ENCODE measurements around the gene MLANA. TPM values are rescaled to one million over a fixed set of nuclear protein-coding genes. Genes with fewer than 3 reads are reported as not detected.

Gene MLANA
- total and polyA plus RNA-seq, 2 experiments from 2014 or later = 0.24 TPM; not detected in 1

DNA sequence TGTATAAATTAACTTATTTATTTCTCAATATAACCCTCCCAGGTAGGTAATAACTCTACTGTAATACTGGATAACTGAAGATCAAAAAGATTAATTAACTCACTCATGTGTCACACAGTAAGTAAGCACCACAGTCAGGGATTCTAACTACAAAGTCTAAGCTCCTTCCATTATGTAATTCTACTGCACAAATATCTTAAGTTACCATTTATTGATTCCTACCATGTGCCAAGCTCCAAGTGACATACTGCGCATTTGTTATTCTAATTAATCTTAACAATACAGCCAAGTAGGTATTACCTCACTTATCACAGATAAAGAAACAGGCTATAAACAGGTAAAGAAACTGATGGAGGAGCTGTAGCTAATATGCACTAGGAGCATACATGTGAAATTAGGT, 66.5 kb downstream of the MLANA start:
- no peaks in the 10 kb centered on the region for H3K4me1 ChIP-seq (ENCODE audit: insufficient read depth)

DNA sequence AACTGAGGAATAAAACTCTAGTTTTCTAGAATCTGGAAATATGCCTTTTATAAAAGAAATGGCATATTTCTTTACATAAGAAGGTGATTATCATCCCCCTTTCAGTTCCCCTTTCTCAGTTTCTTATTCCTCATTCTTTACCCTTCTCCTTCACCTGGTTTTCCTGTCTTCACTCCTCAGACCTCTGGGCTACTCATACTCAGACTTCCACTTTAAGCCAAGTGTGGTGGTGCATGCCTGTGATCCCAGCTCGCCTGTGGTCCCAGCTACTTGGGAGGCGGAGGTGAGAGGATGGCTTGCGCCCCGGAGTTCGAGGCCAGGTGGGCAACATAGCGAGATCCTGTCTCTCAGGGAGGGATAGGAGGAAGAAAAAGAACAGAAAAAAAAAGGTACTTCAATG, 67.6 kb downstream of the MLANA start:
- no peaks in the 10 kb centered on the region; the same call in 1 of the 2 replicates for H3K36me3 ChIP-seq (ENCODE audit: low read depth)
- no peaks in the 10 kb centered on the region for H3K27me3 ChIP-seq (replicated peaks; ENCODE audit: insufficient read depth)
- no peaks in the 10 kb centered on the region for H3K9me3 ChIP-seq (ENCODE audit: low read depth)
- DNase-seq = no peak
- H3K79me2 ChIP-seq (ENCODE audit: insufficient read depth) = peaks cover 28% of the 10 kb centered on the region
- no peak overlapping the region for H3K9ac ChIP-seq
- no peak overlapping the region for H3K27ac ChIP-seq
- no peaks in the 10 kb centered on the region; the same call in 1 of the 2 replicates for H4K20me1 ChIP-seq (ENCODE audit: insufficient read depth)
- H3K9me2 ChIP-seq (ENCODE audit: insufficient read depth) = no peaks in the 10 kb centered on the region
- H2AFZ ChIP-seq = no peak overlapping the region
- H3F3A ChIP-seq (ENCODE audit: insufficient read depth) = no peaks in the 10 kb centered on the region
- TF ChIP-seq EZH2phosphoT487 (IDR thresholded peaks at IDR 0.05; ENCODE audit: insufficient read depth, low read depth) = no peak
- no peak for TF ChIP-seq EZH2 (IDR thresholded peaks at IDR 0.05; ENCODE audit: insufficient read depth, poor library complexity, severe bottlenecking)
- H3K4me3 ChIP-seq = no peak overlapping the region
- 92 to 93% methylated on average over 6 of the region's 6 CpGs for WGBS, 2 experiments (ENCODE audit: low coverage in 1 of 2, low lambda C conversion rate in 2 of 2, missing lambda C conversion rate in 2 of 2)
- no peaks in the 10 kb centered on the region for H3K4me1 ChIP-seq (ENCODE audit: insufficient read depth)
- no peak overlapping the region for H3K4me2 ChIP-seq (ENCODE audit: unreplicated experiment)
- in situ Hi-C loops (cut with MboI) = no loop called here

More for the DNA sequence above, 66.5 kb downstream of the MLANA start:
- H4K20me1 ChIP-seq (ENCODE audit: insufficient read depth) = no peaks in the 10 kb centered on the region; the same call in 1 of the 2 replicates
- H3K9me2 ChIP-seq (ENCODE audit: insufficient read depth) = no peaks in the 10 kb centered on the region
- H3K27ac ChIP-seq = no peak overlapping the region
- peaks cover 28% of the 10 kb centered on the region for H3K79me2 ChIP-seq (ENCODE audit: insufficient read depth)
- in situ Hi-C loops (cut with MboI) = no loop called here
- no peak overlapping the region for H3K9ac ChIP-seq
- DNase-seq = no peak
- no peaks in the 10 kb centered on the region; the same call in 1 of the 2 replicates for H3K36me3 ChIP-seq (ENCODE audit: low read depth)
- TF ChIP-seq EZH2 (IDR thresholded peaks at IDR 0.05; ENCODE audit: insufficient read depth, poor library complexity, severe bottlenecking) = no peak
- TF ChIP-seq EZH2phosphoT487 (IDR thresholded peaks at IDR 0.05; ENCODE audit: insufficient read depth, low read depth) = no peak
- H3K27me3 ChIP-seq (replicated peaks; ENCODE audit: insufficient read depth) = no peaks in the 10 kb centered on the region
- H3K4me2 ChIP-seq (ENCODE audit: unreplicated experiment) = no peak overlapping the region
- H2AFZ ChIP-seq = no peak overlapping the region
- H3K4me3 ChIP-seq = no peak overlapping the region
- H3K9me3 ChIP-seq (ENCODE audit: low read depth) = no peaks in the 10 kb centered on the region
- WGBS, 2 experiments (ENCODE audit: low coverage in 1 of 2, low lambda C conversion rate in 2 of 2, missing lambda C conversion rate in 2 of 2) = 98 to 100% methylated on average over 1 of the region's 1 CpG
- H3F3A ChIP-seq (ENCODE audit: insufficient read depth) = no peaks in the 10 kb centered on the region

Other genes with a start within 250 kb of the MLANA start
- gene ERMP1, start 57.8 kb upstream of the MLANA start, total RNA-seq (2014; rRNA removed; shearing (Covaris generic)) = 8.4 and 10.5 TPM in 2 replicates
- gene ERMP1, start 57.8 kb upstream of the MLANA start, polyA plus RNA-seq (2016; fragmentation: Nextera tagmentation; extraction: Ambion mirVana) = 2.6 TPM in 2 replicates
- gene RANBP6, start 124.7 kb downstream of the MLANA start, total RNA-seq (2014; rRNA removed; shearing (Covaris generic)) = 25.7 and 35.0 TPM in 2 replicates
- 16.3 and 17.8 TPM in 2 replicates for gene RANBP6, start 124.7 kb downstream of the MLANA start, polyA plus RNA-seq (2016; fragmentation: Nextera tagmentation; extraction: Ambion mirVana)

Data from GM23248 (cell line).